GM12872 (cell line): ENCODE results near the gene RANGRF.

ENCODE experiments used
- TF ChIP-seq, protein P1 (sequence below): IDR thresholded peaks from 3 replicates; pipeline ENCODE4 v1.5.1; 2011; ENCODE audit warnings: low read depth, mild to moderate bottlenecking, low read length, moderate library complexity; ENCODE audit not compliant: insufficient read depth

The RANGRF gene

DNA sequence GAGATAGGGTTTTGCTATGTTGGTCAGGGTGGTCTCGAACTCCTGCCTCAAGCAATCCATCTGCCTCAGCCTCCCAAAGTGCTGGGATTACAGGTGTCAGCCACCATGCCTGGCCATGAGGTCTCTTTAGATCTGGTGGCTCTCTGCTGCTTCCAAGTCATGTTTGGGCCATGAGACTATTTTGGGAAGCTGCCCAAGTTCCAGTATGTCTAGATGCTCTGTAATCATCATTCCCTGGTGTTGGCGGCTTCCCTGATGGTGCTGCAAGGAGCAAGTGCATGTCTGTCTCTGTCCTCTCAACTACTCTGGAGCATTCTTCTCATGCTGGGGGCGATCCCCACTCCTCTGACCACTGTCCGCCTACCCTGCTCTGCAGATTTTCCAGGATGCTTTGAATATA, 44.8 kb downstream of the RANGRF start:
- TF ChIP-seq, protein P1, sequence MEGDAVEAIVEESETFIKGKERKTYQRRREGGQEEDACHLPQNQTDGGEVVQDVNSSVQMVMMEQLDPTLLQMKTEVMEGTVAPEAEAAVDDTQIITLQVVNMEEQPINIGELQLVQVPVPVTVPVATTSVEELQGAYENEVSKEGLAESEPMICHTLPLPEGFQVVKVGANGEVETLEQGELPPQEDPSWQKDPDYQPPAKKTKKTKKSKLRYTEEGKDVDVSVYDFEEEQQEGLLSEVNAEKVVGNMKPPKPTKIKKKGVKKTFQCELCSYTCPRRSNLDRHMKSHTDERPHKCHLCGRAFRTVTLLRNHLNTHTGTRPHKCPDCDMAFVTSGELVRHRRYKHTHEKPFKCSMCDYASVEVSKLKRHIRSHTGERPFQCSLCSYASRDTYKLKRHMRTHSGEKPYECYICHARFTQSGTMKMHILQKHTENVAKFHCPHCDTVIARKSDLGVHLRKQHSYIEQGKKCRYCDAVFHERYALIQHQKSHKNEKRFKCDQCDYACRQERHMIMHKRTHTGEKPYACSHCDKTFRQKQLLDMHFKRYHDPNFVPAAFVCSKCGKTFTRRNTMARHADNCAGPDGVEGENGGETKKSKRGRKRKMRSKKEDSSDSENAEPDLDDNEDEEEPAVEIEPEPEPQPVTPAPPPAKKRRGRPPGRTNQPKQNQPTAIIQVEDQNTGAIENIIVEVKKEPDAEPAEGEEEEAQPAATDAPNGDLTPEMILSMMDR, result no peak

DNA sequence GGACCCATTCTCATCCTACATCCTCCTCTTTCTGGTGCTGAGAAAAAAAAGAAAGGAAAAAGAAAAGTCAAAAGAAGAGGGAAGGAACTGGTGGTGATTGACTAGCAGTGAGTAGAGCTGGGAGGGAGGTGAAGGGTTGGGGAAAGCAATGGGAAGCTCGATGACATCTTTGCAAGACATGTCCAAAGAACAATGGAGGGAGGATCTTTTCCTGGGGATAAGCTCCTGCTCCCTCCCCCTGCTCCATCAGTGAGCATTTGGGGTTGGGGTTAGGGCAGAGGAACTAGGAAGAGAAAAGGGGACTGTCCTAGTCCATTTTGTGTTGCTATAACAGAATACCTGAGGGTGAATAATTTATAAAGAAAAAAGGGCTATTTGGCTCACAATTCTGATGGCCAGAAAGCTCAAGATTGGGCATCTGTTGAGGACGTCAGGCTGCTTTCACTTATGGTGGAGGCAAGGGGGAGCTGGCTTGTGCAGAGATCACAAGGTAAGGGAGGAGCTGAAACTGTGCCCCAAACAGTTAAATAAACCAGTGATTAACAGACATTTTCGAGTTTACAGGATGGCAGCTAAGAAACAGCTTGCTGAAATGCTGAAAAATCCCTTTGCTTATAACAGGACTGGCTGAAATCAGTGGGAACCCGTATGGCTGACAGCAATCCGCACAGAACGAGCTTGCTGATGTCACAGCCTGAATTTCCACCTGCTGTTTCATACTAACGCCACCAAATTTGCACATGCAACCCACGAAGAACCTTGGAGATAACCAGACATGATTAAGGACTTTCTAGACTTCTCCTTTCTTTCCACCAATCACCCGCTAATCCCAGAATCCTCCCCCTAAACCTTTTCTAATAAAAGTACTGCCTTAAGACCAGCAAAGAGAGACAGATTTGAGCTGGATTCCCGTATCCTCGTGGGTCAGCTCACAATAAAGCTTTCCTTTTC, 49.6 kb downstream of the RANGRF start:
- TF ChIP-seq, protein P1, result no peak

DNA sequence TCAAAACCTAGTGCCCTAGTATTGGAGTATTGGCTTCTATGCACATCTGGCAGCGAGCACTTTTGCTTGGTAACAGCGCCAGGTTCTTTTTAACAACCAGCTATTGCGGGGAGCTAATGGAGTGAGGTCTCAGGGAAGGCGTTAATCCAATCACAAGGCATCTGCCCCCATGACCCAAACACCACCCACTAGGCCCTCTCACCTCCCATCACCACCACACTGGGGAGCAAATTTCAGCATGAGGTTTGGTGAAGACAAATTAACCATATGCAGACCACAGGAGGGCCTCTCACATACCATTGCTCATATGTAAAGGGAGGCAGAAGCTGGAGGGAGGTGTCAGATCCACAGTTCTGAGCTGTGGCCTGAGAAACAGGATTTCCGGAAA, 50.3 kb downstream of the RANGRF start:
- TF ChIP-seq, protein P1, result no peak

DNA sequence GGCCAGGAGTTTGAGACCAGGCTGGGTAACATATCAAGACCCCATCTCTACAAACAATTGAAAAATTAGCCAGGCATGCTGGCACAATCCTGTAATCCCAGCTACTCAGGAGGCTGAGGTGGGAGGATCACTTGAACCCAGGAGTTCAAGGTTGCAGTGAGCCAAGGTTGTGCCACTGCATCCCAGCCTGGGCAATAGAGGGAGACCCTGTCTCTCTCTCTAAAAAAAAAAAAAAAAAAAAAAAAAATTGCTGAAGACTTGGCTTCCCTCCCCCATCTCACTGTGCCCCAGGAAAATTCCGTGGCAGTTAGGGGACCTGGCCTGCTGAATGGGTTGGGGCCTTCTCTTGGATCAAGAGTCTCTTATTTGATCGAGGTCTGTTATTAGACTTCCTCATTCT, 51.1 kb downstream of the RANGRF start, which contains the start of gene ODF4:
Gene ODF4 (plus strand): TSS at position 301 of the 400 bp plus-strand sequence. CDS start 212 bp downstream, outside the sequence.
- TF ChIP-seq, protein P1, result no peak
